Fibroblast of pulmonary artery (primary cell): ENCODE results near the gene METTL9.
"Not testable (repeated sequence)": the region's sequence is repeated elsewhere in the genome, so short reads cannot be mapped to it uniquely, and the experiment has no call there.

Source experiments
- DNase-seq: peaks from one replicate; pipeline ENCODE4 v3.0.0-alpha.2; 2010; ENCODE audit warnings: low read depth
- H3K4me3 ChIP-seq: replicated peaks from 2 replicates; pipeline ENCODE4 v1.5.1; 2011; ENCODE audit warnings: low read depth, mild to moderate bottlenecking, control low read depth, low read length, moderate library complexity
- TF ChIP-seq, protein P1 (sequence below): IDR thresholded peaks from 2 replicates; pipeline ENCODE4 v1.5.1; 2011; ENCODE audit warnings: mild to moderate bottlenecking, control low read depth, low read length, inconsistent platforms; ENCODE audit errors: missing control alignments

Gene METTL9

GRCh38 chr16:21664801-21665492, 65.6 kb downstream of the METTL9 start:
- DNase-seq, result no peak
- no peak overlapping the region for H3K4me3 ChIP-seq
- TF ChIP-seq, protein P1, sequence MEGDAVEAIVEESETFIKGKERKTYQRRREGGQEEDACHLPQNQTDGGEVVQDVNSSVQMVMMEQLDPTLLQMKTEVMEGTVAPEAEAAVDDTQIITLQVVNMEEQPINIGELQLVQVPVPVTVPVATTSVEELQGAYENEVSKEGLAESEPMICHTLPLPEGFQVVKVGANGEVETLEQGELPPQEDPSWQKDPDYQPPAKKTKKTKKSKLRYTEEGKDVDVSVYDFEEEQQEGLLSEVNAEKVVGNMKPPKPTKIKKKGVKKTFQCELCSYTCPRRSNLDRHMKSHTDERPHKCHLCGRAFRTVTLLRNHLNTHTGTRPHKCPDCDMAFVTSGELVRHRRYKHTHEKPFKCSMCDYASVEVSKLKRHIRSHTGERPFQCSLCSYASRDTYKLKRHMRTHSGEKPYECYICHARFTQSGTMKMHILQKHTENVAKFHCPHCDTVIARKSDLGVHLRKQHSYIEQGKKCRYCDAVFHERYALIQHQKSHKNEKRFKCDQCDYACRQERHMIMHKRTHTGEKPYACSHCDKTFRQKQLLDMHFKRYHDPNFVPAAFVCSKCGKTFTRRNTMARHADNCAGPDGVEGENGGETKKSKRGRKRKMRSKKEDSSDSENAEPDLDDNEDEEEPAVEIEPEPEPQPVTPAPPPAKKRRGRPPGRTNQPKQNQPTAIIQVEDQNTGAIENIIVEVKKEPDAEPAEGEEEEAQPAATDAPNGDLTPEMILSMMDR, result no peak

DNA sequence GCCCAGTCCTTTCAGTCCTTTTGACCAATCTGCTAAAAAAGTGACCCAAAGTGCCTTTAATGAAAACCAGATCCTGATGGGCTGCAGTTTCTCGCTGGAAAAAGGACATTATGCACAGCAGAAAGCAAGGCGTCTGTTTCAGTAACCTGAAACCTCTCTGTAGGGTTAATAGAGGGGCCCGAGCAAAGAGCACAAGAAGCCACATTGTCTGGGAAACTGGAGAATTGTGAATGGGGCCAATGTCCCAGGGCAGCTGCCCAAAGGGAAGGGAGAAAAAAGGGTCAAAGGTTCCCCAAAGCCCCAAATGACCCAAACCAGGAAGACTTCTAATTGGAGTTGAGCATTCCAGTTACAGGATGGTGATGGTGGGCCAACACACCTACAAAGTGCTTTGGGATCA, 67.4 kb downstream of the METTL9 start:
- TF ChIP-seq, protein P1, result no peak
- H3K4me3 ChIP-seq, result no peak overlapping the region
- DNase-seq, result no peak

- no peak for DNase-seq
- TF ChIP-seq, protein P1, result no peak
- H3K4me3 ChIP-seq, result no peak overlapping the region
These were observed 68.2 kb downstream of the METTL9 start for GRCh38 chr16:21667575-21667974.

DNA sequence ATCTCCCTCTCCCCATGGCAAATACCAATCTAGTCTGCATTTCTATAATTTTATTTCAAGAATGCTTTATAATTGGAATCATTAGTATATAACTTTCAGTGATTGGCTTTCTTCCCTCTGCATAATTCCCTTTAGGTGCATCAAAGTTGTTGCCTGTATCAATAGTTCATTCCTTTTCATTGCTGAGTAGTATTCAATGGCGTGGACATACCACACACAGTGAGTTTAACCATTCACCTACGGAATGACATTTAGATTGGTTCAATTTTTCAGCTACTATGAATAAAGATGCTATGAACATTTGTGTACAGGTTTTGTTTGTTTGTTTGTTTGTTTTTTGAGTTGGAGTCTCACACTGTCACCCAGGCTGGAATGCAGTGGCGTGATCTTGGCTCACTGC, 74.1 kb downstream of the METTL9 start:
- DNase-seq, result no peak
- TF ChIP-seq, protein P1, result no peak
- no peak overlapping the region for H3K4me3 ChIP-seq

DNA sequence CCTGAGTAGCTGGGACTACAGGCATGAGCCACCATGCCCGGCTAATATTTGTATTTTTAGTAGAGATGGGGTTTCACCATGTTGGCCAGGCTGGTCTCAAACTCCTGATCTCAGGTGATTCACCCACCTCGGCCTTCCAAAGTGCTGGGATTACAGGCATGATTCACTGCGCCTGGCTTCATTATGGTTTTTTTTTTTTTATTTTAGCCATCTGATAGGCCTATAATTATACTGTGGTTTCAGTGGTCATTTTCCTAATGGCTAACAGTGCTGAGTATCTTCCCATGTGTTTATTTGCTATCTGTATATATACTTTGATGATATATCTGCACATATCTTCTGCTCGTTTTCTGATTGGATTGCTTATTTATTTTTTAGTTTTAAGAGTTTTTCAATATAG, 75.1 kb downstream of the METTL9 start:
- not testable (repeated sequence) for H3K4me3 ChIP-seq, DNase-seq

DNA sequence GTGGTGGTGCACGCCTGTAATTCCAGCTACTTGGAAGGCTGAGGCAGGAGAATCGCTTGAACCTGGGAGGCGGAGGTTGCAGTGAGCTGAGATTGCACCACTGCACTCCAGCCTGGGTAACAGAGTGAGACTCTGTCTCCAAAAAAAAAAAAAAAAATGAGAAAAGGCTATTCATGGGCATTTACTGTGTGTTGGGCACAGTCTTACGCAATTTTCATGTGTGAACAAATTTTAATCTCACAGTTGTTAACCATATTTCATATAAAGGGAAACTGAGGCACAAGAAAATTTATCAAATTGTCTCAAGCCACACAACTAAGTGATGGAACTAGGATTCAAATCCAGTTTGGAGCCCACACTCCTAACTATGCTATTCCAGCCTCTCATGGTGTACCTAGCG, 81.3 kb downstream of the METTL9 start:
- not testable (repeated sequence) for H3K4me3 ChIP-seq, DNase-seq

- TF ChIP-seq, protein P1, result no peak
- no peak overlapping the region for H3K4me3 ChIP-seq
- no peak for DNase-seq
These were observed 83.8 kb downstream of the METTL9 start for GRCh38 chr16:21683184-21683583.

- peak; percentile 4 for DNase-seq
- no peak overlapping the region for H3K4me3 ChIP-seq
- TF ChIP-seq, protein P1, result peak; percentile 42
These were observed 84.8 kb downstream of the METTL9 start for GRCh38 chr16:21684199-21684598.
